Sigmoid colon (tissue), 4 donors: ENCODE data around the gene DNAH10.

Experiments used
- EP300 ChIP-seq, 4 donors: sonication (generic); formaldehyde crosslinking; IDR thresholded peaks; one replicate each; pipeline ENCODE4 v1.6.1; 2017; ENCODE audit warnings: antibody characterized with exemption in 4 of 4
- TF ChIP-seq, protein P1 (sequence below), 4 experiments: fragments of 450-650 bp in 3 of 4; fragments of 200-600 bp in 1 of 4; IDR thresholded peaks; one replicate each; pipeline ENCODE4 v1.5.1; 2016 to 2019; ENCODE audit warnings: antibody characterized with exemption in 4 of 4, mild to moderate bottlenecking in 3 of 4, moderate library complexity in 2 of 4

DNA sequence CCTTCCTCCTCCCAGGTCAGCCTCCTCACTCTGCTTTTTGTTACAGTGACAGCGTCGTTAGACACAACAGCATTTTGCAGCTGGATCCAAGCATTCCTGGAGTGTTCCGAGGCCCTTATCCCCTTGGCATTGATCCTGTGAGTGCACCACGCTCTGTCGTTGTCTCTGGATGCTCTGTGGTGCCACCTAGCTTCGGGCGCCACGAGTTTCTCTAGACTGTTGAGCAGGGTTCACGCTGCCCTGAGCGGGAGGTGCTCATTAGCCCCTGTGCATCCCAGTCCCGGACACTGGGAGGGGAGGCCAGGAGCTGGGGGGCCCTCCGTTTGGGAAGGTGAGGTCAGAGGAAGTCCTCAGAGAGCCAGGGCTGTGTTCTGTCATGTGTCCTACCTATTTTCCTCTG, 17.3 kb upstream of the DNAH10 start:
- no peak for TF ChIP-seq EP300 (IDR thresholded peaks at IDR 0.05)
- TF ChIP-seq, protein P1, sequence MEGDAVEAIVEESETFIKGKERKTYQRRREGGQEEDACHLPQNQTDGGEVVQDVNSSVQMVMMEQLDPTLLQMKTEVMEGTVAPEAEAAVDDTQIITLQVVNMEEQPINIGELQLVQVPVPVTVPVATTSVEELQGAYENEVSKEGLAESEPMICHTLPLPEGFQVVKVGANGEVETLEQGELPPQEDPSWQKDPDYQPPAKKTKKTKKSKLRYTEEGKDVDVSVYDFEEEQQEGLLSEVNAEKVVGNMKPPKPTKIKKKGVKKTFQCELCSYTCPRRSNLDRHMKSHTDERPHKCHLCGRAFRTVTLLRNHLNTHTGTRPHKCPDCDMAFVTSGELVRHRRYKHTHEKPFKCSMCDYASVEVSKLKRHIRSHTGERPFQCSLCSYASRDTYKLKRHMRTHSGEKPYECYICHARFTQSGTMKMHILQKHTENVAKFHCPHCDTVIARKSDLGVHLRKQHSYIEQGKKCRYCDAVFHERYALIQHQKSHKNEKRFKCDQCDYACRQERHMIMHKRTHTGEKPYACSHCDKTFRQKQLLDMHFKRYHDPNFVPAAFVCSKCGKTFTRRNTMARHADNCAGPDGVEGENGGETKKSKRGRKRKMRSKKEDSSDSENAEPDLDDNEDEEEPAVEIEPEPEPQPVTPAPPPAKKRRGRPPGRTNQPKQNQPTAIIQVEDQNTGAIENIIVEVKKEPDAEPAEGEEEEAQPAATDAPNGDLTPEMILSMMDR (IDR thresholded peaks at IDR 0.05): no peak
